ENCODE data around the gene WDFY1. TPM values are rescaled to one million over a fixed set of nuclear protein-coding genes. Genes with fewer than 3 reads are reported as not detected.

Gene WDFY1
- total RNA-seq, 1 donor from 2014 or later: 61.9 TPM

DNA sequence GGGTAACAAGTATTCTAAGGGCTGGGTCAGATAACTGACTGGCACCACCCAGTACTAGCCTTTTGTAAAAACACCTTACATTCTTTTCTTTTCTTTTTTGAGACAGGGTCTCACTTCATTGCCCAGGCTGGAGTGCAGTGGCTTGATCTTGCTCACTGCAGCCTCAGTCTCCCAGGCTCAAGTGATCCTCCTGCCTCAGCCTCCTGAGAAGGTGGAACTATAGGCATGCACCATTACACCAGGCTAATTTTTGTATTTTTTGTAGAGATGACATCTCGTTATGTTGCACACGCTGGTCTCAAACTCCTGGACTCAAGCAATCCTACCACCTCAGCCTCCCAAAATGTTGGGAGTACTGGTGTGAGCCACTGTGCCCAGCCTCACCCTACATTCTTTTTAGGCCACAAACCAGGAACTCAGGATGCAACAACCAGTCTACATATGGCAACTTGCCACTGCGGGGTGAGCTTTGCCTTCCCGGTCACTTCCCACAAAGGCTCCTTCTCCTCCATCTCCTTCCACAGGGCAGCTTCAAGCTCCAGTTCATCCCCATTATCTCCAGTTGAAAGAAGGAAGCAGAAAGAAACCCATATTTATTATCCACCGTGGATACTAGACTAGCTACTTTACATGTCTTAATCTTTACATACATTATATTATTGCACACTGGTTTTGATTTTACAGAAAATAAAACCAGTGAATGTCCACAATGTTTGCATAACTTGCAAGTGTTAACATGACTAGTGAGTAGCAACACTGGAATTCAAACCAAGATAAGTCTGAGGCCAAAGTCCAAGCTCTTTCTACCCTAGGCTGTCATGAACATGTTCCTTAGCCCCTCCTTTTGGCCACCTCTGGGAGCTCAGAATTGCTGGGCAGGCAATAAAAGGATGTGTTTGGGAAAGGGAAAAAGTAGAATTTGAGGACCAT, 84.1 kb downstream of the WDFY1 start:
- DNase-seq (ENCODE audit: extremely low spot score, unreplicated experiment): no peak
- Mint-ChIP-seq H3K27me3 (ENCODE audit: unreplicated experiment) (no peaks in the 10 kb centered on the region), H3K4me3 (ENCODE audit: unreplicated experiment) (no peak overlapping the region), H3K27ac (ENCODE audit: unreplicated experiment) (peak overlapping the region; percentile 67), H3K36me3 (ENCODE audit: unreplicated experiment) (peaks cover 6% of the 10 kb centered on the region), H3K9me3 (ENCODE audit: unreplicated experiment) (no peaks in the 10 kb centered on the region), H3K4me1 (ENCODE audit: unreplicated experiment) (peaks cover 16% of the 10 kb centered on the region)
- TF ChIP-seq, protein P1, sequence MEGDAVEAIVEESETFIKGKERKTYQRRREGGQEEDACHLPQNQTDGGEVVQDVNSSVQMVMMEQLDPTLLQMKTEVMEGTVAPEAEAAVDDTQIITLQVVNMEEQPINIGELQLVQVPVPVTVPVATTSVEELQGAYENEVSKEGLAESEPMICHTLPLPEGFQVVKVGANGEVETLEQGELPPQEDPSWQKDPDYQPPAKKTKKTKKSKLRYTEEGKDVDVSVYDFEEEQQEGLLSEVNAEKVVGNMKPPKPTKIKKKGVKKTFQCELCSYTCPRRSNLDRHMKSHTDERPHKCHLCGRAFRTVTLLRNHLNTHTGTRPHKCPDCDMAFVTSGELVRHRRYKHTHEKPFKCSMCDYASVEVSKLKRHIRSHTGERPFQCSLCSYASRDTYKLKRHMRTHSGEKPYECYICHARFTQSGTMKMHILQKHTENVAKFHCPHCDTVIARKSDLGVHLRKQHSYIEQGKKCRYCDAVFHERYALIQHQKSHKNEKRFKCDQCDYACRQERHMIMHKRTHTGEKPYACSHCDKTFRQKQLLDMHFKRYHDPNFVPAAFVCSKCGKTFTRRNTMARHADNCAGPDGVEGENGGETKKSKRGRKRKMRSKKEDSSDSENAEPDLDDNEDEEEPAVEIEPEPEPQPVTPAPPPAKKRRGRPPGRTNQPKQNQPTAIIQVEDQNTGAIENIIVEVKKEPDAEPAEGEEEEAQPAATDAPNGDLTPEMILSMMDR (IDR thresholded peaks at IDR 0.05): no peak

DNA sequence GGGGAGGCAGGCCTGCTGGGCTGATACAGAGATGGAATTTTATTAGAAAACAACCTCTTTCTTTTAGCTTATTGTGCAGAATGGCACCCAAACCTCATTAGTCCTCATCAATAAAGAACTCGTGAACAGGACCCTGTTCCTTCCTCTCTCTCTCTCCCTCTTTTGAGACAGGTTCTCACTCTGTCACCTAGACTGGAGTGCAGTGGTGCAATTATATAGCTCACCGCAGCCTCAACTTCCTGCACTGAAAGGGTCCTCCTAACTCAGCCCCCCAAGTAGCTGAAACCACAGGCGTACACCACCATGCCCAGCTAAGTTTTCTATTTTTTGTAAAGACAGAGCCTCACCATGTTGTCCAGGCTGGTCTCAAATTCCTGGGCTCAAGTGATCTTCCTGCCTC, 86.1 kb downstream of the WDFY1 start:
- TF ChIP-seq, protein P1 (IDR thresholded peaks at IDR 0.05): no peak
- Mint-ChIP-seq H3K9me3 (ENCODE audit: unreplicated experiment) (no peaks in the 10 kb centered on the region), H3K36me3 (ENCODE audit: unreplicated experiment) (peaks cover 2% of the 10 kb centered on the region), H3K27me3 (ENCODE audit: unreplicated experiment) (no peaks in the 10 kb centered on the region), H3K27ac (ENCODE audit: unreplicated experiment) (no peak overlapping the region), H3K4me1 (ENCODE audit: unreplicated experiment) (peaks cover 16% of the 10 kb centered on the region), H3K4me3 (ENCODE audit: unreplicated experiment) (no peak overlapping the region)
- DNase-seq (ENCODE audit: extremely low spot score, unreplicated experiment): no peak

DNA sequence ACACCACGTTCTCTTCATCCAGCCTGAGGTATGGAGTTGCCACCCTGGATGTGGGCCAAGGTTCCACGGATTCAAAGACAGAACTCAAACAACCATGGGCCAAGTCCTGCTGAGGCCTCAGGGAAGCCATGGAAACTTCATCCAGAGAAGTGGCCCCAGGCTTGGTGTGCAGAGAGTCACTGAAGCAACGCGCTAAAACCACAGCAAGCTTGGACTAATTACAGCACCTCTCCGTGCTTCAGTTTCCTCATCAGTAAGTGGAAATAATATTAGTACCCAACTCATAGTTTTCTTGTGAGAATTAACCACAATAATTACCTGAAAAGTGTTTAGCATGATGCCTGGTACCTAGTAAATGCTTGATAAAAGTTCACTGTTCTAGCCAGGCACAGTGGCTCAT, 88.6 kb downstream of the WDFY1 start:
- H3K27ac Mint-ChIP-seq (ENCODE audit: unreplicated experiment): no peak overlapping the region
- H3K9me3 Mint-ChIP-seq (ENCODE audit: unreplicated experiment): no peaks in the 10 kb centered on the region
- DNase-seq (ENCODE audit: extremely low spot score, unreplicated experiment): no peak
- H3K4me3 Mint-ChIP-seq (ENCODE audit: unreplicated experiment): no peak overlapping the region
- H3K36me3 Mint-ChIP-seq (ENCODE audit: unreplicated experiment): peaks cover 9% of the 10 kb centered on the region
- H3K27me3 Mint-ChIP-seq (ENCODE audit: unreplicated experiment): no peaks in the 10 kb centered on the region
- H3K4me1 Mint-ChIP-seq (ENCODE audit: unreplicated experiment): peaks cover 13% of the 10 kb centered on the region
- TF ChIP-seq, protein P1 (IDR thresholded peaks at IDR 0.05): no peak

DNA sequence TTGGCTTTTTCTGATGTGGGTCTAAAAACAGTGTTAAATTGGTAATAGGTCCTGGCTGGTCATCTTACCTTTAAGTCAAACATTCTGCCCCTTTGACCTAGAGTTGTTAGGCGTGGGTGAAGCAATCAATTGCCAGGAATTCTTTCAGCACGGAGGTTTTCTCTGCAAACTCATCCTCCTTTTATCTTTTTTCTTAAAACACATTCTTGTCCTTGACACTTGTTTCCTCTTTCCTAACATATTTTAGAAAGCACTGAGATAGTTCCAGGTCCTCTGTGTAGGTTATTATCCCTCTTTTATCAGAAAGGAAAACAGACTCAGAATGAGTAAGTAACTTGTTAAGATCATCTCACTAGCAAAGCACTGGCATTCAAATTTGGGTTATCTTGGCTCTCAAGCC, 89.1 kb downstream of the WDFY1 start:
- no peak for DNase-seq (ENCODE audit: extremely low spot score, unreplicated experiment)

DNA sequence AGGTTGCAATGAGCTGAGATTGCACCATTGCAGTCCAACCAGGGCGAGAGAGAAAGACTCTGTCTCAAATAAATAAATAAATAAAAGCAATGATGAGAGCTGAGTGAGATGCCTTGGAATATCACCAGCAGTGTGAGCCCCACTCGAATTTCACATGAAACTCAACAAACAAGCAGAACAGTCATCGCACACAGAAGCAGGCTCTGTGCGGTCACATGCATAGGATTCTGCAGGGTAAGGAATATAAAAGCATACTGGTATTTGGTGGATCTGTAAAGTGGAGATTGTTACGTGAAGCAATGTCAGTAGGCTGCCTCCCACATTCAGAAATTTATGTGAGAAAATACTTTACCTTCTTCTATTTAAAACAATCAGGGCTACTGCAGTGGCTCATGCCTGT, 89.7 kb downstream of the WDFY1 start:
- TF ChIP-seq, protein P1 (IDR thresholded peaks at IDR 0.05): no peak
- no peaks in the 10 kb centered on the region for H3K27me3 Mint-ChIP-seq (ENCODE audit: unreplicated experiment)
- H3K4me3 Mint-ChIP-seq (ENCODE audit: unreplicated experiment): no peak overlapping the region
- no peak for DNase-seq (ENCODE audit: extremely low spot score, unreplicated experiment)
- peaks cover 15% of the 10 kb centered on the region for H3K36me3 Mint-ChIP-seq (ENCODE audit: unreplicated experiment)
- H3K9me3 Mint-ChIP-seq (ENCODE audit: unreplicated experiment): no peaks in the 10 kb centered on the region
- H3K4me1 Mint-ChIP-seq (ENCODE audit: unreplicated experiment): peaks cover 3% of the 10 kb centered on the region
- no peak overlapping the region for H3K27ac Mint-ChIP-seq (ENCODE audit: unreplicated experiment)

More for the DNA sequence above, 89.1 kb downstream of the WDFY1 start:
- Mint-ChIP-seq H3K27me3 (ENCODE audit: unreplicated experiment) (no peaks in the 10 kb centered on the region), H3K9me3 (ENCODE audit: unreplicated experiment) (no peaks in the 10 kb centered on the region), H3K4me1 (ENCODE audit: unreplicated experiment) (peaks cover 8% of the 10 kb centered on the region), H3K27ac (ENCODE audit: unreplicated experiment) (no peak overlapping the region), H3K36me3 (ENCODE audit: unreplicated experiment) (peaks cover 11% of the 10 kb centered on the region), H3K4me3 (ENCODE audit: unreplicated experiment) (no peak overlapping the region)
- TF ChIP-seq, protein P1 (IDR thresholded peaks at IDR 0.05): no peak

All from osteocyte (in vitro differentiated cells).